HG03571 (cell line): Measurements from ENCODE around the gene LGALS9B.
A peak's percentile ranks its signal among the peaks of the same experiment; 100 is the strongest.
"Not testable (repeated sequence)": the region's sequence is repeated elsewhere in the genome, so short reads cannot be mapped to it uniquely, and the experiment has no call there.

Experiments
- ATAC-seq: cut with Tn5 transposase; IDR thresholded peaks from one replicate; pipeline ENCODE4 v1.9.1; 2021; ENCODE audit not compliant: unreplicated experiment

LGALS9B gene

GRCh38 chr17:20467447-20467846 is at the start of gene LGALS9B:
LGALS9B (minus strand) TSS chr17:20467539; CDS start chr17:20467470, 69 bp downstream.
- ATAC-seq: peak; percentile 67

- not testable (repeated sequence) for ATAC-seq
These were observed 49.6 kb upstream of the LGALS9B start for GRCh38 chr17:20516986-20517385.

GRCh38 chr17:20515099-20515498 is 47.8 kb upstream of the LGALS9B start:
- ATAC-seq: not testable (repeated sequence)

GRCh38 chr17:20513539-20513938 is 46.2 kb upstream of the LGALS9B start:
- ATAC-seq: not testable (repeated sequence)

- ATAC-seq: not testable (repeated sequence)
These were observed 45.0 kb upstream of the LGALS9B start for GRCh38 chr17:20512378-20512777.

- not testable (repeated sequence) for ATAC-seq
These were observed 44.4 kb upstream of the LGALS9B start for GRCh38 chr17:20511778-20512177.

- ATAC-seq: not testable (repeated sequence)
These were observed 38.0 kb upstream of the LGALS9B start for GRCh38 chr17:20505333-20505732.

GRCh38 chr17:20504388-20505066 is 37.2 kb upstream of the LGALS9B start:
- ATAC-seq: not testable (repeated sequence)

GRCh38 chr17:20501896-20502295 is 34.6 kb upstream of the LGALS9B start:
- ATAC-seq: not testable (repeated sequence)

GRCh38 chr17:20500346-20500745 is 33.0 kb upstream of the LGALS9B start:
- ATAC-seq: not testable (repeated sequence)

- not testable (repeated sequence) for ATAC-seq
These were observed 28.1 kb upstream of the LGALS9B start for GRCh38 chr17:20495420-20495819.

GRCh38 chr17:20494735-20495134 is 27.4 kb upstream of the LGALS9B start:
- ATAC-seq: not testable (repeated sequence)

- ATAC-seq: not testable (repeated sequence)
These were observed 26.8 kb upstream of the LGALS9B start for GRCh38 chr17:20494147-20494546.

- ATAC-seq: not testable (repeated sequence)
These were observed 25.6 kb upstream of the LGALS9B start for GRCh38 chr17:20492971-20493370.

GRCh38 chr17:20492099-20492498 is 24.8 kb upstream of the LGALS9B start:
- not testable (repeated sequence) for ATAC-seq

- ATAC-seq: not testable (repeated sequence)
These were observed 17.6 kb upstream of the LGALS9B start for GRCh38 chr17:20484930-20485329.

GRCh38 chr17:20479889-20480591 is 12.7 kb upstream of the LGALS9B start:
- not testable (repeated sequence) for ATAC-seq

GRCh38 chr17:20477398-20478071 is 10.2 kb upstream of the LGALS9B start:
- not testable (repeated sequence) for ATAC-seq

- not testable (repeated sequence) for ATAC-seq
These were observed 7.9 kb upstream of the LGALS9B start for GRCh38 chr17:20475137-20475831.

- ATAC-seq: not testable (repeated sequence)
These were observed 6.7 kb upstream of the LGALS9B start for GRCh38 chr17:20474081-20474480.

- not testable (repeated sequence) for ATAC-seq
These were observed 2.6 kb upstream of the LGALS9B start for GRCh38 chr17:20469946-20470345.
